ENCODE results near the gene ZBTB20. TPM values are rescaled to one million over a fixed set of nuclear protein-coding genes. Genes with fewer than 3 reads are reported as not detected.

ZBTB20 gene
- total RNA-seq, 6 experiments from 2014 or later: 36.7 to 59.4 (median 46.7) TPM

GRCh38 chr3:114649331-114649730, 497.8 kb downstream of the ZBTB20 start:
- H3K36me3 ChIP-seq: no peaks in the 10 kb centered on the region
- H3K27ac ChIP-seq: no peak overlapping the region
- no peak overlapping the region for H3K4me3 ChIP-seq
- TF ChIP-seq POLR2A (IDR thresholded peaks at IDR 0.05): no peak
- H3K27me3 ChIP-seq: no peaks in the 10 kb centered on the region
- no peaks in the 10 kb centered on the region for H3K9me3 ChIP-seq
- ATAC-seq: peak in 1 of 4 donors; percentile 76
- no peak for DNase-seq
- intact Hi-C loops (cut with DNase I): no loop called here
- peaks cover 0 to 4% (median 0%) of the 10 kb centered on the region in 4 donors for H3K4me1 ChIP-seq

GRCh38 chr3:114646526-114646925, 500.6 kb downstream of the ZBTB20 start:
- Histone ChIP-seq H3K36me3 (no peaks in the 10 kb centered on the region), H3K4me1 (peaks cover 0 to 4% (median 0%) of the 10 kb centered on the region in 4 donors), H3K9me3 (no peaks in the 10 kb centered on the region), H3K27me3 (no peaks in the 10 kb centered on the region), H3K4me3 (no peak overlapping the region), H3K27ac (no peak overlapping the region)
- TF ChIP-seq POLR2A (IDR thresholded peaks at IDR 0.05) (no peak), CTCF (IDR thresholded peaks at IDR 0.05) (no peak)
- ATAC-seq (no peak), DNase-seq (no peak)
- WGBS (ENCODE audit: insufficient coverage, low coverage, low lambda C conversion rate, missing lambda C conversion rate): 69% methylated on average over 2 of the region's 2 CpGs
- intact Hi-C loops (cut with DNase I): no loop called here

- intact Hi-C loops (cut with DNase I): no loop called here
- Histone ChIP-seq H3K27ac (no peak overlapping the region), H3K4me1 (peaks cover 0 to 2% (median 0%) of the 10 kb centered on the region in 4 donors), H3K36me3 (no peaks in the 10 kb centered on the region), H3K4me3 (no peak overlapping the region), H3K9me3 (no peaks in the 10 kb centered on the region), H3K27me3 (no peaks in the 10 kb centered on the region)
- TF ChIP-seq CTCF (IDR thresholded peaks at IDR 0.05) (no peak), POLR2A (IDR thresholded peaks at IDR 0.05) (no peak)
- 88% methylated on average over 1 of the region's 1 CpG for WGBS (ENCODE audit: insufficient coverage, low coverage, low lambda C conversion rate, missing lambda C conversion rate)
- DNase-seq: no peak
- no peak for ATAC-seq
Measured at GRCh38 chr3:114645392-114645791, 501.7 kb downstream of the ZBTB20 start.

GRCh38 chr3:114644367-114644766, 502.7 kb downstream of the ZBTB20 start:
- Histone ChIP-seq H3K4me3 (no peak overlapping the region), H3K9me3 (no peaks in the 10 kb centered on the region), H3K36me3 (no peaks in the 10 kb centered on the region), H3K27ac (no peak overlapping the region), H3K4me1 (peaks cover 0 to 8% (median 1%) of the 10 kb centered on the region in 4 donors), H3K27me3 (no peaks in the 10 kb centered on the region)
- WGBS (ENCODE audit: insufficient coverage, low coverage, low lambda C conversion rate, missing lambda C conversion rate): 88% methylated on average over 3 of the region's 3 CpGs
- intact Hi-C loops (cut with DNase I): no loop called here
- no peak for DNase-seq
- TF ChIP-seq POLR2A (IDR thresholded peaks at IDR 0.05) (no peak), CTCF (IDR thresholded peaks at IDR 0.05) (no peak)
- ATAC-seq: no peak

- intact Hi-C loops (cut with DNase I): no loop called here
- DNase-seq: no peak
- Histone ChIP-seq H3K9me3 (no peaks in the 10 kb centered on the region), H3K4me3 (no peak overlapping the region), H3K27ac (no peak overlapping the region), H3K4me1 (peaks cover 0 to 11% (median 1%) of the 10 kb centered on the region in 4 donors), H3K36me3 (no peaks in the 10 kb centered on the region), H3K27me3 (no peaks in the 10 kb centered on the region)
- TF ChIP-seq CTCF (IDR thresholded peaks at IDR 0.05) (no peak), POLR2A (IDR thresholded peaks at IDR 0.05) (no peak)
- peak in 2 of 4 donors; percentile 21 to 80 for ATAC-seq
- WGBS (ENCODE audit: insufficient coverage, low coverage, low lambda C conversion rate, missing lambda C conversion rate): 89% methylated on average over 1 of the region's 1 CpG
Measured at GRCh38 chr3:114642951-114643741, 503.9 kb downstream of the ZBTB20 start.

Measured in right lobe of liver (tissue), 6 donors.